GM19452 (cell line): ENCODE measurements around the gene MBNL2.

Experiments used
- ATAC-seq: cut with Tn5 transposase; IDR thresholded peaks from one replicate; pipeline ENCODE4 v1.9.1; 2021; ENCODE audit not compliant: unreplicated experiment

MBNL2 gene

GRCh38 chr13:97369261-97369893, 147.2 kb downstream of the MBNL2 start:
- peak; percentile 65 for ATAC-seq

DNA sequence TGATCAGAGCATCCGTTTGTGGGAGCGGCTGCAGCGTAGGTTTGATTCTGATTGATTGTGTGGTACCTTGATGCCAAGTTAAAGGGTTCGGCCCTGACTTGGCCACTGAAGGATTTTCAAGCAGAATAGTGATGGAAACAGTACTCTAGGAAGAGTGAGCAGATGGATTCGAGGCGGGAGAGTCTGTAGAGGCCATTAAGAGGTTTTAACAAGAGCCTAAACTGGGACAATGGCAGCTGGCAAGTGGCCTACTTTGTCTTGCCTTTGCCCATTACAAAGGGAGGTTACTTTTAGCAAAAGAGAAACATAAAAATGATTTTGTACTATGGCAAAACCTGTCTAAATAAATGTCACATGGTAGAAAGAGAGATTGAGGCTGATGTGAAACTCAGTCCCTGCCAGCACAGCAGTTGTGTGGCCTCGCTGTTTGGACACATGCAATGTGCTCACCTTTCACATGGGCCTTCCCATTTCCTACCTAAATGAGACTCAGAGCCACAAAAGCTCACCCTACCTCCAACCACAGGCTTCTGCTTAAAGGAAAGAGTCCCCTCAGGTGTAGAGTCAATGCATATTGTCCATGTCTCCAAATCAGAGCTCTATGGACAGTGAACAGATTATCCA, 149.5 kb downstream of the MBNL2 start:
- ATAC-seq: no peak

GRCh38 chr13:97372936-97373335, 150.8 kb downstream of the MBNL2 start:
- ATAC-seq: no peak

DNA sequence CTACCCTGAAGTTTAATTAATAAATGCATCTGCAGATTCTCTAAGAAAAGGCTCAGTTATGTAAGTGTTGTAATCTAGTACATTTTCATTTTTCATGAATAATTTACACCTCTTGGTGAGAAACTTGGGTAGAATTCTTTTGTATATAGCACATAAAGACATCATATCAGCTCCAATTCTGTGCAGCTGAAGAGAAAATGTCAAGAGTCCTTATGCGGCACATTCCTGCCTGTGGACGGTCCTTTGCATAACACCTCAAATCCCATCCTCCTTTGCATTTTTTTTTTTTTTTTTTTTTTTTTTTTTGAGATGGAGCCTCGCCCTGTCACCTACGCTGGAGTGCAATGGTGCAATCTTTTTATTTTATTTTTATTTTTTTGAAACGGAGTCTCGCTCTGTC, 151.7 kb downstream of the MBNL2 start:
- ATAC-seq: no peak

GRCh38 chr13:97376981-97377380, 154.8 kb downstream of the MBNL2 start:
- ATAC-seq: no peak

DNA sequence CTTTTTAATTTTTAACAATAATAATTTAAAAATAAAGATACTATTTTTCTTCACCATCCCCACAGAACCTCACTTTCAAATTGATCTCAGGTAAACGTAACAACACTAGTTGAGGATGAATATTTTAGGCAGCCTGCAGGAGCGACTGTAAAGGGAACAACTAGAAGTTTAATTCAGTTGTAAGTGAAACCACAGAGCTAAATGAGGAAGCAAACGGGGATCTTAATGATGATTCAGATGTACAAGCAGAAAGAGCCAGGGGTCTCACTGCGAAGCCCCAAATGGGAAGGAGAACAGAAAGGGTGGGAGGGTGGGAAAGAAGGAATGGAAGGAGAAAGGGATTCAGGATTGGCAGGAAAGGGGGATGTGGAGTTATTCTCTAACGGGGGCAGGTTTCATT, 157.3 kb downstream of the MBNL2 start:
- no peak for ATAC-seq

GRCh38 chr13:97380696-97381095, 158.6 kb downstream of the MBNL2 start:
- no peak for ATAC-seq

DNA sequence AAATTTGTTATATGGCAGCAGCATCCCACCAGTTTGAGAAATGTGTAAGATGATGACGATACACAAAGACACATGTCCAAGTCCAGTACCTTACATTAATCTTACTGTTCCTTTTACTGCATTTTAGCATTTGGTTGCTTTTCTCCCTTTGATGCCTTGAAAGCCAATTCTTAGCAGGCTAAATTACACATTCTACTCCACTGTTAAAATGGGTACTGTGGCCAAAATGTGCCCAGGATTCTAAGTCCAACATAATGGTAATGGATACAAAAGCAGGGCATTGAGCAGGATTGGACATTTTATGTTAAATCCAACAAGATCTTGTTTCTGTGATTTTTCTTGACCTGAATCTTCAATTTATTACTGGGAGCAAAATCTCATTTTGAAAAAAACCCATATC, 159.1 kb downstream of the MBNL2 start:
- no peak for ATAC-seq

DNA sequence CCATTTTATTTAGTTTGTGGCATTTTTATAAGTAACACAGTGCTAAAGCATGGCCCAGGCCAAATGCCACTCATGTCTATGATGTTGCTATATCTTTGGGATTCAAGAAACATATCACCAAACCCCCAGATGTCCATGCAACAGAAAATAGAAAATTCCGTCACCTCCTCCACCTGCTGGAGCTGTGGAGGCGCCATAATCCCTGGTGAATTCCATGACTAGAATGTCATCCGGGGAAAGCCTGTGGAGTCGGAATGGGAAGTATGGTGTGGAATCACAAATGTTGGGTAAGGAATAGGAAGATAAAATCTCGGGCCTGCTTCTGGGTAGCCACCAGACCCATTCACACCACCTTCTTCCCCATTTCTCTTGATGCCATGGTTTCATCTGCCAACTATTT, 160.1 kb downstream of the MBNL2 start:
- ATAC-seq: no peak

- no peak for ATAC-seq
These were observed 162.2 kb downstream of the MBNL2 start for GRCh38 chr13:97384371-97384770.

GRCh38 chr13:97385146-97385545, 163.0 kb downstream of the MBNL2 start:
- ATAC-seq: no peak

DNA sequence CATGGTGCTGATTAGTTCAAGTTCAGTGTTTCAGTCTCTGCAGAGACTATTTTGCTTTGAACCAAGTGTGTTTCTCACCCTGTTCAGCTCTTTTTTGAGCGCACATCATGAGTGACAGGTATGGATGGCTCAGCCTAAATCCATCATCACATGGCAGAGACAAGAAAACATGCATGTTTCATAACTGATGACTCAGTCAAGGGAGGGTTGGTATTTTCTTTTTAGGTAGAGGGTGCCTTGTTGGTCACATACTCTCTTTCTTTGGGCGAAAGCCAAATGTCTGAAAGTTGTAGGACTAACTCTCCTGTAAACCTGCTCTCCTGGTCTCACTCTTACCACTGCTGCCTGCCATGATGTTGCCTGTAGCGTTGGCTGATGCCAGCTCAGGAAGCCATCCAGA, 163.7 kb downstream of the MBNL2 start:
- ATAC-seq: no peak

DNA sequence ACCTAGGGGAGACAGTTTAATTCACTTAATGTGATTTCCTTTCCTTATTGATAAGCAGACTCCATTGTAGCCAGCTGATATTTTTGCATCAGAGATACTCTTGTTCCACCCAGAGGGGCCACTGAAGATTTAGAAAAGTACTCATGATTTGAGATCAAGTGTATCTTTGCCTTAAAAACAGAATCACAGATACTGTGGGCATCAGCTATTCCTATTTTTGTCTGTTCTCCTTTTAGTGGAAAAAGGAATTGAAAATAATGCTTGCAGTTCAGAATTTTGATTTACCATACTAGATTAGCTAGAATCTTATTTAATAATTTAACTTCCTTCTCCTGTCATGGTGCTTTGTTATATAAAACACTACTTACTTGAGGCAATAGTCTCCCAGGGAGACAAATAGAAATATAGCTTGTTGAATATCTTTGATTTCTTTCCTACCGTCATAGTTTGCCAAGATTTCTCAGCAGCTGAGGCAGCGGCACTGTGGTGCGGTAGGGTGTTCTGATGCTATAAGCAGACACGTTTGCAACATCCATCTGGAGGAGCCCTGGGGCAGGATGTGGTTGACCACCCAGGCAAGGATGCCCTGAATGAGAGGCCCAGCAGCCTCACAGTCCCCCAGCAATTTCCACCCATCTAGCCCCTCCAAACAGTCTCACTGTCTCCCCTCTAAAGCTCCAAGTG, 164.8 kb downstream of the MBNL2 start:
- peak; percentile 57 for ATAC-seq

GRCh38 chr13:97387485-97387839, 165.3 kb downstream of the MBNL2 start:
- no peak for ATAC-seq

- ATAC-seq: no peak
These were observed 165.8 kb downstream of the MBNL2 start for GRCh38 chr13:97387890-97388289.

DNA sequence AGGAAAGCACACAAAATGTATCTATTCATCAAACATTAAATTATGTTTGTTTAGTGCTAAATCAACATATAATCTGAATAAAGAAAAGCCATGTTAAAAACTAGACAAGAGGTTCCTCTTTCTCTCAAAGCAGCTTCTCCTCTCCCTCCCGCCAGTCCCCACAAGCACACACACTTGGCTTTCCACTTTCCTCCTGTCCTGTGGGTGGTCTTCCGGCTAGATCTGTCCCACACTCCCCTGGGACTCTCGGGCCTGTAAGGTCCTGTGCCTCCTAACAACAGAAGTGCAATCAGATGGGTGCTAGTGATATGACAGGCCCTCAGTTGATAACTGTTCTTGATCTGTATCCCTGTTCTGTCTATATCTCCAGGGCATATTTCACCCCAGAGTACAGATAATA, 166.2 kb downstream of the MBNL2 start:
- ATAC-seq: no peak

DNA sequence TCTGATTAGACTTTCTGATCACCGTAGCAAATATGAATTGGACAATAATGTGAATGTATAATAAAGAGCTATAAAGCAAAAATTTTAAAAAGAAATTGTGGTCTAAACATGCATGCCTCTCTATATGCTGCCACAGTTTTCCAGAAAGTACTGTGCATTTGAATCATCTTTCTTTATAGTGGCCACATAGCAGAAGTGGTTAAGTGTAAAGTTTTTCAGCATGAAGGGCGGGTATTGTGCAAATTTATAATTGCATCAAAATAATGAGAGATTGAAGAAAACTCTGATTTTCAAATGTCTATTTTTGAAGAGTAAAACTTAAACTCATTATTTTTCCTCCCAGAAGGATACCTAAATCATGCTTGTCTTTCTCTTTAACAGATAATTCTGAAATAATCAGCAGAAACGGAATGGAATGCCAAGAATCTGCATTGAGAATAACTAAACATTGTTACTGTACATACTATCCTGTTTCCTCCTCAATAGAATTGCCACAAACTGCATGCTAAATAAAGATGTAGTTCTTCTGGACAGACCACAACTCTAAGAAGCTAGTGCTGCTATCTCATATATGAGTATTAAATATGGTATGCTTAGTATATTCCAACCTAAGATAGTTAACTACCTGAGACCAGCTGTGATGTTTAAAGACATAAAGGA, 168.9 kb downstream of the MBNL2 start:
- no peak for ATAC-seq

- ATAC-seq: no peak
These were observed 169.9 kb downstream of the MBNL2 start for GRCh38 chr13:97392020-97392419.

DNA sequence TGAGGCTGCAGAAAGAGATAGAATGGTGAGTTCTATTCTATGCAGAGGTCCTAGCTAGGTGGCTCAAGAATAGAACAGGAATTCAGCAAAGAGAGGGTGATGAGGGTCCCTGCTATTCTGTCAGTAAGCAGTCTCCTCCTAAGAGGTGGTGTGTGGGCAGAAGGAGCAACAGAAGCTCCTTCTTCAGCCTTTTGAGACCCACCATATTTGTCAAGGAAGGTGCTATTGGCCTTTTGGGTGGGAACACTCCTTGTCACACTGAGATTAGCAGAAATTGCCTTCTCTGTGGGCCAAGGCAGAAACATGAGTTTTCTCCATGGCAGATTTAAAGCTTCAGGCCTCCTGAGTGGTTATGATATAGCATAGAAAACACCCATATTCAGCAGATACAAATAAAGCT, 172.4 kb downstream of the MBNL2 start:
- no peak for ATAC-seq

- no peak for ATAC-seq
These were observed 173.5 kb downstream of the MBNL2 start for GRCh38 chr13:97395447-97396136.

- no peak for ATAC-seq
These were observed 175.1 kb downstream of the MBNL2 start for GRCh38 chr13:97397267-97397666.
